Colonic mucosa (tissue), 4 donors: ENCODE data around the gene SAMD4A. TPM values are rescaled to one million over a fixed set of nuclear protein-coding genes. Genes with fewer than 3 reads are reported as not detected.

Source experiments
- DNase-seq: peaks from one replicate; pipeline ENCODE4 v3.0.0-alpha.2; 2020
- H3K27ac ChIP-seq: fragments of 200-600 bp; one replicate; pipeline ENCODE4 v1.8.0; 2021
- H3K27me3 ChIP-seq: fragments of 200-600 bp; one replicate; pipeline ENCODE4 v1.8.0; 2021
- H3K36me3 ChIP-seq: fragments of 200-600 bp; one replicate; pipeline ENCODE4 v1.8.0; 2021
- H3K4me1 ChIP-seq: fragments of 200-600 bp; one replicate; pipeline ENCODE4 v1.8.0; 2021; ENCODE audit warnings: mild to moderate bottlenecking
- H3K4me3 ChIP-seq: fragments of 200-600 bp; one replicate; pipeline ENCODE4 v1.8.0; 2021
- H3K9ac ChIP-seq, 2 donors: one replicate each; pipeline ENCODE4 v1.7.0; 2013; ENCODE audit warnings: control low read depth in 2 of 2, low read depth in 2 of 2, low read length in 2 of 2
- H3K9me3 ChIP-seq: fragments of 200-600 bp; one replicate; pipeline ENCODE4 v1.8.0; 2021
- intact Hi-C: fragments of 100-400 bp; cut with DNase I; formaldehyde crosslinking; loops from one replicate; pipeline ENCODE4 v1.14.1; 2022
- total RNA-seq, 2 donors: library from RNA; stranded (reverse); fragmentation: NEBNext Ultra II Directional in 1 of 2; extraction: Animal tissue kit (Norgen Biotek cat#: 25700) in 1 of 2; gene quantifications; one replicate each; pipeline ENCODE4 v1.2.1, GENCODE V29; 2021
- TF ChIP-seq, protein P1 (sequence below): fragments of 200-600 bp; IDR thresholded peaks from one replicate; pipeline ENCODE4 v1.8.0; 2022; ENCODE audit warnings: antibody characterized with exemption, mild to moderate bottlenecking
- donor health status: healthy.
- donor health status: DM: no; HTN: no; CAD: no.
- donor health status: DM: no; HTN: no; CAD: no.

Gene SAMD4A
- total RNA-seq, 2 donors from 2014 or later: 5.6 to 31.3 TPM

DNA sequence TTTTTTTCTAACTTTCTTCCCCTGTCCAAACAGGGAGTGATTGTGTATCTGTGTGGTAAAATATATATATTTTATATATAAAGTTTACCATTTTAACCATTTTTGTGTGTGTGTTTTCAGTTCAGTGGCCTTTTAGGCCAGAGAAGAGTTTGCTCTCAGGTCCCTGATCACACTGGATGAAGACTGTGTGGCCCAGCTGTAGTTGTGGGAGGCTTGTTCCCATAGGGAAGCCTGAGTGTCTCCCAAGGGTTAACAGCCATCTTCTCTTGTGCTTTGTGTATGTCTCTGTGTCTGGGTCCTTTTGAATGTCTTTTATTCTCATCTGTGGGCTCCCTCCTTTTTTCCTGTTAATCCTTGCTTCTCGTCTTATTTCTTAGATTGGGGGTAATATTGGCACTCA, 33.8 kb upstream of the SAMD4A start:
- no peak overlapping the region for H3K9ac ChIP-seq
- H3K4me1 ChIP-seq: peaks cover 4% of the 10 kb centered on the region
- H3K9me3 ChIP-seq: no peaks in the 10 kb centered on the region
- intact Hi-C loops: no loop called here
- no peak for DNase-seq
- TF ChIP-seq, protein P1, sequence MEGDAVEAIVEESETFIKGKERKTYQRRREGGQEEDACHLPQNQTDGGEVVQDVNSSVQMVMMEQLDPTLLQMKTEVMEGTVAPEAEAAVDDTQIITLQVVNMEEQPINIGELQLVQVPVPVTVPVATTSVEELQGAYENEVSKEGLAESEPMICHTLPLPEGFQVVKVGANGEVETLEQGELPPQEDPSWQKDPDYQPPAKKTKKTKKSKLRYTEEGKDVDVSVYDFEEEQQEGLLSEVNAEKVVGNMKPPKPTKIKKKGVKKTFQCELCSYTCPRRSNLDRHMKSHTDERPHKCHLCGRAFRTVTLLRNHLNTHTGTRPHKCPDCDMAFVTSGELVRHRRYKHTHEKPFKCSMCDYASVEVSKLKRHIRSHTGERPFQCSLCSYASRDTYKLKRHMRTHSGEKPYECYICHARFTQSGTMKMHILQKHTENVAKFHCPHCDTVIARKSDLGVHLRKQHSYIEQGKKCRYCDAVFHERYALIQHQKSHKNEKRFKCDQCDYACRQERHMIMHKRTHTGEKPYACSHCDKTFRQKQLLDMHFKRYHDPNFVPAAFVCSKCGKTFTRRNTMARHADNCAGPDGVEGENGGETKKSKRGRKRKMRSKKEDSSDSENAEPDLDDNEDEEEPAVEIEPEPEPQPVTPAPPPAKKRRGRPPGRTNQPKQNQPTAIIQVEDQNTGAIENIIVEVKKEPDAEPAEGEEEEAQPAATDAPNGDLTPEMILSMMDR: no peak
- H3K27ac ChIP-seq: no peak overlapping the region
- no peaks in the 10 kb centered on the region for H3K27me3 ChIP-seq
- H3K4me3 ChIP-seq: no peak overlapping the region
- no peaks in the 10 kb centered on the region for H3K36me3 ChIP-seq

GRCh38 chr14:54535126-54535525, 31.8 kb upstream of the SAMD4A start:
- Histone ChIP-seq H3K36me3 (no peaks in the 10 kb centered on the region), H3K4me3 (no peak overlapping the region), H3K4me1 (peaks cover under 1% of the 10 kb centered on the region), H3K9me3 (no peaks in the 10 kb centered on the region), H3K9ac (no peak overlapping the region), H3K27me3 (no peaks in the 10 kb centered on the region), H3K27ac (no peak overlapping the region)
- TF ChIP-seq, protein P1: no peak
- intact Hi-C loops: no loop called here
- no peak for DNase-seq

- Histone ChIP-seq H3K4me3 (no peak overlapping the region), H3K9ac (no peak overlapping the region), H3K27me3 (no peaks in the 10 kb centered on the region), H3K9me3 (no peaks in the 10 kb centered on the region), H3K36me3 (no peaks in the 10 kb centered on the region), H3K4me1 (no peaks in the 10 kb centered on the region), H3K27ac (no peak overlapping the region)
- intact Hi-C loops: no loop called here
- DNase-seq: no peak
- TF ChIP-seq, protein P1: no peak
These were observed 31.3 kb upstream of the SAMD4A start for GRCh38 chr14:54535646-54536045.

GRCh38 chr14:54537651-54538050, 29.3 kb upstream of the SAMD4A start:
- TF ChIP-seq, protein P1: no peak
- Histone ChIP-seq H3K27ac (no peak overlapping the region), H3K4me3 (no peak overlapping the region), H3K27me3 (no peaks in the 10 kb centered on the region), H3K9me3 (no peaks in the 10 kb centered on the region), H3K36me3 (no peaks in the 10 kb centered on the region), H3K4me1 (no peaks in the 10 kb centered on the region), H3K9ac (no peak overlapping the region)
- intact Hi-C loops: no loop called here
- no peak for DNase-seq

DNA sequence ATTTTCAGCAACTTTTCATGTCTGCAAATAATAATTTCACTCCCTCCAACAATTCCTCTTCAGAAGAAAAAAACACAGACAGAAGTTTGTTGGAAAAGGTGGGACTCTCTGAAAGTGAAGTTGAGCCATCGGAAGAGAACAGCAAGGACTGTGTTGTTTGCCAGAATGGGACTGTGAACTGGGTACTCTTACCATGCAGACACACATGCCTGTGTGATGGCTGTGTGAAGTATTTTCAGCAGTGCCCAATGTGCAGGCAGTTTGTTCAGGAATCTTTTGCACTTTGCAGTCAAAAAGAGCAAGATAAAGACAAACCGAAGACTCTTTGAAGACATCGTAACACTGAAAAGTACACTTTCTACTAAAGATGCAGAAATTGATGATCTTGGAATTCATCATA, 28.9 kb upstream of the SAMD4A start:
- Histone ChIP-seq H3K4me3 (no peak overlapping the region), H3K36me3 (no peaks in the 10 kb centered on the region), H3K27me3 (no peaks in the 10 kb centered on the region), H3K9ac (no peak overlapping the region), H3K9me3 (no peaks in the 10 kb centered on the region), H3K4me1 (no peaks in the 10 kb centered on the region), H3K27ac (no peak overlapping the region)
- intact Hi-C loops: no loop called here
- TF ChIP-seq, protein P1: no peak
- no peak for DNase-seq

GRCh38 chr14:54547583-54547982, 19.3 kb upstream of the SAMD4A start:
- H3K9me3 ChIP-seq: no peaks in the 10 kb centered on the region
- no peak for DNase-seq
- no peaks in the 10 kb centered on the region for H3K4me1 ChIP-seq
- intact Hi-C loops: no loop called here
- no peak overlapping the region for H3K4me3 ChIP-seq
- TF ChIP-seq, protein P1: no peak
- H3K27me3 ChIP-seq: no peaks in the 10 kb centered on the region
- no peak overlapping the region for H3K27ac ChIP-seq
- H3K36me3 ChIP-seq: no peaks in the 10 kb centered on the region
- H3K9ac ChIP-seq: no peak overlapping the region
